Caki2 (cell line): Measurements from ENCODE around the gene SLC4A5. TPM values are rescaled to one million over a fixed set of nuclear protein-coding genes. Genes with fewer than 3 reads are reported as not detected.
A peak's percentile ranks its signal among the peaks of the same experiment; 100 is the strongest.

Source experiments
- DNase-seq: peaks from one replicate; pipeline ENCODE4 v3.0.0-alpha.2; 2015; ENCODE audit warnings: low read depth
- in situ Hi-C: cut with HindIII; loops from 2 replicates; pipeline ENCODE4 v1.10.0; 2016; ENCODE audit warnings: low sequenced_read_pairs, low pct_unique_long_range_greater_than_20kb, mixed read lengths
- total RNA-seq: library from RNA; depleted of rRNA; stranded (reverse); fragments of >200 nt; shearing (Covaris generic); gene quantifications from 2 replicates; pipeline ENCODE4 v1.2.3, GENCODE V29; 2014; ENCODE audit warnings: low replicate concordance

The SLC4A5 gene
- total RNA-seq, 1 experiment from 2014 or later = 0.84 TPM

DNA sequence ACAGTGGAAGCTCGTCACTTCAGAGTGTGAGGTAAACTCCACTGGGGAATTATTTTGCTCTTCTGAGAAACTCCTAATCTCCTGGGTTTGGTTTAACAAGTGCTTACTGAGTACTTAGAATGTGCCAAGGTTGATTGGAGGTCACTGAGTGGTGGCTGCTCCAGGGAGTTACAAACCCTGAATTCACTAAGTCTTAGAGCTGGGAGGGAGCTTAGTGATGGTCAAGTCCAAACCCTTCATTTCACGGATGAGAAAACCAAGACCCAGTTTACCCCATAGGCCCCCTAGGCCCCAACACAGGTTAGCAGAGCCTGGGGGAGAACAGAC is 52.0 kb downstream of the SLC4A5 start:
- DNase-seq = no peak
- in situ Hi-C loops = no loop called here

DNA sequence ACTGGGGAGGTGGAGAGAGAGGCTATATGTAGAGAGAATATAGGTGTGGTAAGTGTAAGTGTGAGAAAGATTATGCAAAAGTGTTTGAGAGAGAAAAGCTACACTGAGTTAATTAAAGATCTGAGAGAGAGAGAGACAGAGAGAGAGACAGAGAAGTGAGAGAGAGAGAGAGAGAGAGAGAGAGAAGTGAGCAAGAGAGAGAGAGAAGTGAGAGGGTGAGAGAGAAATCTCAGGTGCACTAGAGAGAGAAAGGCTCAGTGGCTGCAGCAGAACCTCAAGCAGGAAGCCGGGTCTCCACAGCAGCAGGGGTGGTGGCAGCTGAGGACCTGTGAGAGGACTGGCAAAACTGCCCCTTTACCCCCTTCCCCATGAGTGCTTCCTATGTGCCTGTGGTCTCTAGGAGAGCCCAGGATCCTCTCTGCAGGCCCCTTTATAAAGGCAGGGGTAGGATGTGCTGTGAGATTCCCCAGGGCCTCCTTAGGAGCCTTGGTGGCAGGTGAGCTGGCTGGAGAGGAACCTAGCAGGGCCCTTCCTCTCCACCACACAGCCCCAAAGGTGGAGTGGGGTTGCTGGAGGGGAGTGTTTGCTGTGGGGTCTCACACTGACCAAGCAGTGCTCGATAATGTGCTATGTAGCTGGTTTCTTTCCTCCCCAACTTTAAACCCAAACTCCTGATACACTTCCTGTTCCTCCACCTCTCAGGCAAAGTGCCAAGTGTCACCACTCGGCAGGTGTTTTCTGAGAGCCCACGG is 52.6 kb downstream of the SLC4A5 start:
- in situ Hi-C loops = no loop called here
- no peak for DNase-seq

DNA sequence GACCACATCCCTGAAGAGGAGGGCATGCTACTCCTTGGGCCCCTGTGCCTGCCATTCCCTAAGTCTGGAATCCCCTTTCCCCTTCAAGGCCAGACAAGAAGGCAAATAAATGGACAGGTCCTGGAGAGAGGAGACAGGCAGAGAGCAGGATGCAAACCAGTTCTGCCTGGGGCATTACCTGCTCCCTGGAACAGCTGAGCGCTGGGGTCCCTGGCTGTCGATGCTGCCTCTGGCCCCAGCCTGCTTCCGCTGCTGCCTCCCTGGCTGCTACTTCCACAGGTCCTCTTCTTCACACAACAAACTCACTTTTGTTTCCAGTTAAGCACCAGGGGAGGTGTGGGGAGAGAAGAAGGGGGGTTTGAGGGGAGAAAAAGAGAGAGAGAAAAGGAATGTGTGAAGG is 53.1 kb downstream of the SLC4A5 start:
- in situ Hi-C loops = no loop called here
- DNase-seq = no peak

DNA sequence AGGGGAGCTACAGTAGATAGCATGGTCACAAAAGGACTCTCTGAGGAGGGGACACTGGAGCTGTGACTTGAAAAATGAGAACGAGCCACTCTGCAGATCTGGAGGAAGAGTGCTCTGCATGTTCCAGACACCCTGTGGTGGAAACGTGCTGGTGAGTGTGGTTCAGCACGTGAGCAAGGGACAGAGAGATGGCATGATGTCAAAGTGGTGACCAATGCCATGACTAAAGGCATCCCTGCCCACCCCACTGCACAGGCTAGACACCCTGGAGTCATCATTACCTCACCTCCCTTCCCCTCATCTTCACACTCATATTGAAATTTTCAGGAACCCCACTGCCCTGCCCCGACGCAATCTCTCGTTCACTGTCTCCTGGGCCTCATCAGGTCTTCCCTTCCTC is 56.5 kb downstream of the SLC4A5 start:
- DNase-seq = no peak
- in situ Hi-C loops = no loop called here

DNA sequence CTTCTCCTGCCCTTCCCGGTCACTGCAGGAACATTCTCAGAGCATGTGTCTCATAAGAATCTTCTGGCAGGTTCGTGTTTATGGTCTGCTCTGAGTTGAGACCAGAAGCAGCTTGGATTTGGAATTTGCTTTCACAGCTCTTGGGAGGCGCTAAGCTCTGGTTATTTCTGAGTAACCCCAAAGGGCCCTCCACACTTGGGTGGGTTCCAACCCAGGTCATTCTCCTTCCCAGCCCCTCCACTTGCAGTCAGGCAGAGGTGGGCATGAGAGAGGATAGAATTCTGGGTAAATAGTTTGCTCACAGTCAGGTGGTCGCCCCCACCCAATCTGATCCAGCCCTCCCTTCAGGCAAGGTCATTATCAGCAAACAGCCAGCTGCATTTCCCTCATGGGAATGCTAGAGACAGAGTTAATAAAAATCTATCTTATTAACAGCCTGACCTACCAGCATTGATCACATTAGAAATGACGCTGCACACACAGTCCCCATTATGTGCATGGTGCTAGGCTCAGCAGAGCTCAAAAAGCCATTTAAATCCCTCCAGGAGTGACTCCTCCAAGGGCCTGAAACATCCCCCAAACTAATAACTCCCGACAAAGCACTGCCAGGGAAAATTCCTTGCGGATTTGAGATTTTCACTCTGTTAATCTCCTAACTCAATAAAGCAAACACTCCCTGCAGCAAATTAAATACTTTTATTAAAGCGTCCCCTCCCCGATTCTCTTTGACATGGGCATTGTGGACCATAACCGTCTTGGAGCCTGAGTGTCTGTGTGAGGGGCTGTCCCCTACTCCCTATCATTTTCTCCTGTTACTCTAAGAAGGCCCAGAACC is 61.9 kb downstream of the SLC4A5 start:
- DNase-seq = no peak
- in situ Hi-C loops = no loop called here

DNA sequence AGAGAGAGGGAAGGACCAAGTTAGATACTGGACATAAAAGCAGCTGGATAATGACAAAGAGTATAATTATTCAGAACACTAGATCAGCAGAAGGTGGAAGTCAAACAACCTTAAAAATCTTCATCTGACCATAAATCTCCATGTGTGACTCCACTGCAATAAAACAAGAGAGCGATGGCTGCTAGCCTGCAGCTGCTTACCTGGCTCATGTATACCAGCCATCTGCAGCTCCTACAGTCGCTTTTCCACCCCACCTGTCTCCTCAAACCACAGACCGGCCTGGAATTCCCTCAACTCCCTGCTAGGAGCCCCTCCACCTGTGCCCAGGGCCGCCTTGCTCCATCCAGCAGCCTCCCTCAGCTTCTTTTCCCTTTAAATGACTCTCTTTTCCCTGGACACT is 64.5 kb downstream of the SLC4A5 start:
- DNase-seq = no peak
- in situ Hi-C loops = no loop called here

DNA sequence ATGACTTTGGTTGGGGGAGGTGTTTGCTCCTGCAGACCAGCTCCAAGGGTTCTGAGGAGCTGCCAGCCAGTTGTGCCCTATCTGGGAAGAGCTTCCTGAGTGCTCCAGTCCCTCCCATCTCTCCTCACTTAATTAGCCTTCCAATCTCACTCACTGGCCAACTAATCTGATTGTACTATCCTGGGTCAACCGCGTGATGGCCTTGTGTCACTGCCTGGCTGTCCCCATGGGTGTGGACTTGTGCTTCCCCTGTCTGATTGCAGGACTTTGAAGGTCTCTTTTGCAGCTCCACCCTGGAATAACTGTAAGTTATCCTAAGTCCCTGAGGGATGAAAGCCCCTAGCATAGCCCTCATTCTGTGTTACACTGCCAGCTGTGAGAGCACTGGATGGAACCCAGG is 65.0 kb downstream of the SLC4A5 start:
- in situ Hi-C loops = no loop called here
- no peak for DNase-seq

DNA sequence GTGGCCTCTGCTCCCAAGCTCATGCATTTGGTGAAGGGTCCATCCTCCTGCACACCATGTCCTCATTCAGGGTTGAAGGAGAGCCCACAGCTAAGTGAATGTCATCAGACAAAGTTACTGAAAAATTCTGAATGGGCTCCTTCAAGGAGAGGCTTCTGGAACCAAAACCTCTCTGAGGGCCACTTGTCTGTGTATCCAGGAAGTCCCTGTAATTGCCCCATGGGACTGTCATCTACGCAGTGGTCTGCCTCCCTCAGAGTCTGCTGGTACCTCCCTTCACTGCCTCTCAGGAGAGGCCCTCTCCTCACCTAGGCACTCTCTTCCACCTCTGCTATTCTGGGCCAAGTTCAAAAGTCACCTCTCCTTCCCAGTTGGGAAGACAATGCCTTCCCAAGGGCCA is 68.0 kb downstream of the SLC4A5 start:
- in situ Hi-C loops = no loop called here
- no peak for DNase-seq

DNA sequence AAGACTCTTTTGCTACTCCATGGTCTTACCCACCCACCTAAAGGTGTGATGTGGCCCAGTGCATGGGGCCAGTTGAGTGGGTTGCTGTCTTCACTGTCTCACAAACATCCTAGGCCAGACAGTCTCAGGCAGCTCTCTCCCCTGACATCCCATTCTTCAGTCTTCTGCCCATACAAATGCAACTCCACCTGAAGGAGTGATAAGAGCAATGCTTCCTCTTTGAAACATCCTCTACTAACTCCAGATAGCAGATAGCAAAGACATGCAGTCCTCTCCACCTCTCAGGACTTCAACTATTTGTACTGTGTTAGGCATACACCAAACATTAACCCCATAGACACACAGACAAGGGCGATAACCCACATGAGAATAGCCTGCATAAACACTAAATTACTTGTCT is 73.5 kb downstream of the SLC4A5 start:
- no peak for DNase-seq

DNA sequence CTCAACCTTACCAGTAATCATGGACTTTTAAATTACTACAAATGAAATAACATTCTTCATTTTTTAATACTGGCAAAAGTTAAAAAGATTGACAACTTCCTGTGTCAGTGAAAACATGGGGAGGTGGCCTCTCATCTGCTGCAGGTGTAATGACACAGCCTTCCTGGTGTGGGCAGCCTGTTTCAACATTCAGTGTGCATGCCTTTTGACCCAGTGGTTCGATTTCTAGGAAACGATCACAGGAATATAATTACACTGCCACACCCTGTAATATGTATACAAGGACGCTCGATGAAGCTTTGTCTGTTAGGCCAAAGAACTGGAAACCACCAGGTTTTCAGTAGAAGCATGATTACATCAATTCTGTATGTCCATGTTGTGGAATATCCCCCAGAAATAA is 76.1 kb downstream of the SLC4A5 start:
- in situ Hi-C loops = no loop called here
- peak; percentile 30 for DNase-seq

More for the DNA sequence above, 73.5 kb downstream of the SLC4A5 start:
- in situ Hi-C loops = no loop called here

DNA sequence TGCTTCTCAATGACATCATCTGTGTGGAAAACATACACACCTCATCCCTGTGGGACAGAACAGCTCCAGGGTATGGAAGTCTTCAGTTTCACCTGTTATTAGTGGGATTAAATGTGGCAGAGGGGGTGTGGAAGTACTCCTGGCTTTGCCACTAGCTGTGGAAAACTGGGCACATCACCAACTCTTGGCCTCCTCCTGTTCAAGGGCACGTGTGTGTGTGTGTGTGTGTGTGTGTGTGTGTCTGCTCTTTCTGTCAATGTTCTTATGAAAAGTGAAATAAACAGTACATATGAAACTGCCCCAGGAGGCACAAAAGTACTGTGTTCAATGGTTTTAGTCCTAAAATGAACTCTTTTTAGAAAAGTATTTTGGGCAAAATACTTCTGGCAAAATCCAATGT is 78.9 kb downstream of the SLC4A5 start:
- in situ Hi-C loops = no loop called here
- DNase-seq = no peak

DNA sequence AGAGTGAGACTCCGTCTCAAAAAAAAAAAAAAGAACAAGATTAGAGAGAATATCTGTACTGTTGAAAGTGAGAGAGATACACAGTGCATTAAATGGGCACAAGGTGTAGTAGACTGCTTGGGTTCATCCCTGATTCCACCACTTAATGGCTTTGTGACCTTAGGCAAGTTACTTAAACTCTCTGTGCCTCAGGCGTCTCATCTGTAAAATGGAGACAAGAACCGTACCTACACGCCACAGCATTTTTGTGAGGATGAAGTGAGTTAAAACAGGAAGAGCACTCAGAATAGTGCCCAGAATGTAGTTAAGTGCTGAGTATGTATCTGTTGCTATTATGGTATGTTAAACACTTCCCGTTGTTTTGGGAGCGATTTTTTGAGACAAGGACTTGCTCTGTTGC is 80.5 kb downstream of the SLC4A5 start:
- DNase-seq = no peak
- in situ Hi-C loops = no loop called here

DNA sequence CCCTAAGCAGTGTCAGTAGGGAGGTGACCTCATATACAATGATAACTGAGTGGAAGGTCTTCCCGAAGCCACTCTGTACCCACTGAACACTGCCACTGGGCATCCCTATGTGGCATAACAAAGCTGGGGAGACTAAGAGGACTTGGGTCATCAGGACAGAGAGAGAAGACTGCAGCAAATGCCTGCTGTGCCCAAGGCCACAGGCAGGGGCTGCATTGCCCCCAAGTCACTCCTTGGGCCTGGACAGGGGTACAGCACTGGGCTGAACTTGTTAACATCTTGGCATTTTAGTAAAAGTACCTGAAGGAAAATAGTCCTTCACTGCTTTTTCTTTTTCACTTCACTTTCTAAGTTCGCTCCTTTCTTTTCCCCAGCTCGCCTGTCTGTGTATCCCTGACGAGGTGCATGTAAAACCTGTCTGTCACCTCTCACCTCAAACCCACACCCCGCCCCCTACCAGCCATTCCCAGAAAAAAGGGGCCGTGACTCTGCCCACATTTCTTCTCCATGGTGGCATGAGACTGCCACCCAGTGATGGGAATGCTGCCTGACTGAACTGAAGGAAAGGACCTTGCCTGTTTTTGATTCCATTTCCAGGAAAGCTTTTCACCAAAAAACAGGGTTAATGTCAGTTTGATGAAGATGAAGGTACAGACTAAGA is 81.9 kb downstream of the SLC4A5 start:
- in situ Hi-C loops = no loop called here
- DNase-seq = peak; percentile 50

DNA sequence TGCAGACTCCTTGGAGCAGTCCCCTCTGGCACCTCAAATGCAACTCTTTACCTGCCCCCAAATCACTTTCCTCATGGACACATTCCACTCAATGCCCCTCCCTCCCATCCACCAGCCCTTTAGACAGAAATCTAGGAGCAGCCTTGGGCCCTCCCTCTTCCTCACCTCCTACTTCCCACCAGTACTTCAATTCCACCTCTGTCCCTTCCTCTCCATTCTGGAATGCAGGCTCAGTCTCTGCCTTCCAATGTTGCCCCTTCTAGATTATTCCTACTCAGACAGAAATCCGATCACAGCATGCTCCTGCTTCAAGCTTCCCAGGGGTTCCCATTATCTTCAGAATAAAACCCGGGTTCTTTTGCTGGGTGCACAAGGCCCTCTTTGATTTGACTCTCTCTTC is 82.7 kb downstream of the SLC4A5 start:
- in situ Hi-C loops = no loop called here
- no peak for DNase-seq

DNA sequence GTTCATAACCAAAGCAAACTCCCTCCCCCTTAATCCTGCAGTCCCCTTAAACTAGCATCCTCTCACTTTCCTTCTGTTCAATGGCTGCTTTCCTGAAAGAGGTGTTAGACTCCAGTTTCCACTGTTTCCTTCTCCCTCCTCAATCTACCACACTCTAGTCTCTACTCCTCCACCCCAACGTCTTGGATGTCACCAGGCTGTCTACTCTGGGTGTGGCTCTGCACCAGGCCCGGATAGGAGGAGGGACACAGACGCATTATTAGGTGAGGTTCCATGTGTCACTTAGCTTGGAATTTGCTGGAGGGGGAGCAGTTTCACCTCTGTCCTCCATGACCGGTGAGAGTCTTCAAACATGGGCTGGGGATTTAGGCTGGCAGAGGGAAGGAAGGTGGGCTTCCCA is 83.5 kb downstream of the SLC4A5 start:
- in situ Hi-C loops = no loop called here
- DNase-seq = no peak

DNA sequence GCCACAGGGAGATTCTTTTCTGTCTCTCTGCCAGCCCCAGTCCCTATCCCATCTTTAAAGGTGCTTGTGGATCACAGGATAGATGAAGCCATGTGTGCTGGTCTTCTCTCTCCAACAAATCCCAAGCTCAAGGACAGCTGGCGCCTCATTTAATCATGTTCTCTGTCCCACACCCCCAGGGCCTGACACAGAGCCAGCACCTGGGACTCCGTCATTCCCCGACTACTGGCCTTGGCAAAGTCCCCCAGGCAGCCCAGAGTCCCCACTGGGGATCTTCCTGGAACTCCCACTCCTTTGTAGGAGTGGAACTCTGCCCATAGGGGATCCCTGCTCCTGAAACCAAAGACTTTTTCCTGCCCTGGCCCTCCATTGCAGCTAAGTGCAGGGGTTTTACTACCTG is 84.0 kb downstream of the SLC4A5 start:
- DNase-seq = no peak
- in situ Hi-C loops = no loop called here

DNA sequence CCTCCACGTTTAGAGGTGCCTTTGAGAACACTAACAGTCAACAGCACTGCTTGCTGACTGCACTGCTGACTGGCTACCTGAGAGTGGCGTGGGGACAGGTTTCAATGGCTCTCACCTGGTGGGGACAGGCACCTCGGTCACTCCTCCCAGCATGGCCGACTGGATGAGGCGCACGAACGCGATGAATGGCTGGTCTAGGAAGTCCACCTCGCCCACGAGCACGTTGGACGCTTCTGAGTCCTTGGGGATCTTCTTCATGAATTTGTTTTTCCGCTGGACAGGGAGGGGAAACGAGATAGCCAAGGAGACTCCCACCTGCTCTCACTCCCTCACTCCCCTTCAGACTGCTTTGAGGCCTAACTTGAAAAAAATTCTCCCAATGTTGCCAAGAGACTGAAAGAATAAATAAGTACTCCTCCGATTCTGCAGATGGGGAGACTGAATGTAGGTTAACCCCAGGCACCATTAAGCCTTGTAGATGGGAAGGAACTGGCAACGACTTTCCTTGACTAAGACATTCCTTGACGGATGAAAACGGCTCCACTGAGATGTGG is 87.5 kb downstream of the SLC4A5 start:
- DNase-seq = no peak
- in situ Hi-C loops = no loop called here

DNA sequence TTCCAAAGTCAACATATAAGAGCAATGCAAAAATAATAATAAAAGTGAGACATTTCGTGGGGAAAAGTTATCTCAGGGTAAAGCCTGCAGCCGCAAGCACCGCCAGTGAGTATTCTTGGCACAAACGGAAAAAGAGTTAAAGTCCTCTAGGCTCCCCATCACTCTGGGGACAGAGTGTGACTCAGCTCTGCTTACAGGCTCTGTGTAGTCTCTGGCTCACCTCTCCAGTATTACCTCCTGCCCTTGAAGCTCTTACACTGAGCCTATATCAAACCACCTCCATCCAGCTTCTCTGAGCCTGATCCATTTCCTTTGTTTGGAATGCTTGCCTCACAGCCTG is 89.3 kb downstream of the SLC4A5 start:
- no peak for DNase-seq
- in situ Hi-C loops = no loop called here

DNA sequence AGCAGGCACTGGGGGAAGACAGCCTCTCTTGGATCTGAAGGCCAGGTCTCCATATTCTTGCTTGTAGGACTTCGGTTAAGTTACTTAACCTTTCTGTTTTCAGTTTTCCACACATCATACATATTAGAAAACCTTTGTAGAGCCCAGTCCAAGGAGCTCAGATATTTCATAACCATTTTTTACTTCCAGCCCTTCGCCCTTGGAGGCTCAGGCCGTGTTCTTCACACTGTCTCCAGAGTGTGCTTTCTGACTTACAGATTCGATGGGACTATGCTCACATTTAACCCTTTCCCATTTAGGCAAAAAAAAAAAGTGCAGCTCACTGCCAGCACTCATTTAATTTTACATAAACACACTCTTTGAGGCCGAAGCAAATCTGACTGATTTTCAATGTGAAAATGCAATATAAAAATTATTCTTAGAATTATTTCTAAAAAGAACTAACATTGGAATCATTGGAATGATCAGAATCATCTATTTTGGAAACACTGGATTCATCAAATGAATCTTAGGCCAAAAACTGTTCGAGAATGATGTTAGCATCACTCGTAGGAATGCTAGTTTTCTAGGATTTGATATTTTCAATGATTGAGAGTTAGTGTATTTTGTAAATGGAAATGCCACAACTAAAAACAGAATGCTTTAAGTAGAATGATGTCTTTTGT is 89.8 kb downstream of the SLC4A5 start:
- no peak for DNase-seq
- in situ Hi-C loops = no loop called here
